ENCODE results near the gene CANX. TPM values are rescaled to one million over a fixed set of nuclear protein-coding genes. Genes with fewer than 3 reads are reported as not detected.

The CANX gene
- total RNA-seq, 1 experiment from 2014 or later, result 538 TPM

- Histone ChIP-seq H2BK15ac (ENCODE audit: low read depth, low read length) (no peak overlapping the region), H4K8ac (replicated peaks; ENCODE audit: insufficient read length, low read depth, low read length) (no peak overlapping the region), H3K27ac (ENCODE audit: insufficient read length, low read depth, low read length) (no peak overlapping the region), H3K9me3 (ENCODE audit: control insufficient read depth, low read depth, low read length) (no peaks in the 10 kb centered on the region), H3K4me2 (ENCODE audit: insufficient read depth, insufficient read length, low read length) (no peak overlapping the region), H2AFZ (ENCODE audit: low read length) (no peak overlapping the region), H3K27me3 (ENCODE audit: insufficient read depth, low read length) (no peaks in the 10 kb centered on the region), H3K56ac (ENCODE audit: insufficient read length, low read depth, low read length) (no peak overlapping the region), H3K9ac (ENCODE audit: extremely low read depth, insufficient read length, low read length) (no peak overlapping the region), H2BK12ac (ENCODE audit: insufficient read length, low read depth, low read length) (no peak overlapping the region), H3K4ac (ENCODE audit: low read depth, low read length) (no peak overlapping the region), H2AK5ac (ENCODE audit: insufficient read length, low read length) (no peak overlapping the region), H3K23me2 (ENCODE audit: insufficient read length, low read depth, low read length, poor library complexity, severe bottlenecking) (no peaks in the 10 kb centered on the region), H4K5ac (ENCODE audit: insufficient read length, low read depth, low read length) (no peak overlapping the region), H2BK5ac (ENCODE audit: insufficient read length, low read length) (no peak overlapping the region), H3K18ac (ENCODE audit: insufficient read length, low read depth, low read length) (no peak overlapping the region), H3K23ac (ENCODE audit: insufficient read length, low read depth, low read length) (no peak overlapping the region), H3K79me1 (ENCODE audit: insufficient read depth, low read depth, low read length, poor library complexity, severe bottlenecking) (peaks cover 3% of the 10 kb centered on the region), H4K20me1 (ENCODE audit: control insufficient read depth, insufficient read depth, insufficient read length) (no peaks in the 10 kb centered on the region), H3K79me2 (ENCODE audit: insufficient read depth, low read length) (peaks cover 25% of the 10 kb centered on the region; the same call in 1 of the 2 replicates), H3K4me1 (ENCODE audit: insufficient read depth, low read length) (peaks cover 9% of the 10 kb centered on the region; the same call in 1 of the 2 replicates), H2BK20ac (ENCODE audit: low read depth, low read length, poor library complexity, severe bottlenecking) (no peak overlapping the region), H3K14ac (ENCODE audit: insufficient read depth, low read length) (no peak overlapping the region), H4K91ac (ENCODE audit: insufficient read length, low read depth, low read length) (no peak overlapping the region), H3T11ph (ENCODE audit: low read length) (no peak overlapping the region), H2BK120ac (ENCODE audit: low read depth, low read length, poor library complexity, severe bottlenecking) (no peak overlapping the region)
- H3K9me3 Mint-ChIP-seq, result no peaks in the 10 kb centered on the region
- no peak overlapping the region for H3K4me3 Mint-ChIP-seq
- no CpG with 5 or more reads among the region's 5 CpGs for WGBS (ENCODE audit: extremely low coverage, insufficient read length, low lambda C conversion rate)
- H3K27ac Mint-ChIP-seq, result peak overlapping the region; percentile 42 to 66 (median 57); a peak in 5 of 7 replicates
- no peak for DNase-seq
- no peaks in the 10 kb centered on the region for H3K27me3 Mint-ChIP-seq (ENCODE audit: low read depth)
- no peak for TF ChIP-seq CTCF (conservative IDR thresholded peaks at IDR 0.05)
- peaks cover 2 to 16% (median 9%) of the 10 kb centered on the region in 3 experiments; a peak in 6 of 7 replicates for H3K36me3 Mint-ChIP-seq (ENCODE audit: insufficient read depth in 1 of 3, low read depth in 3 of 3)
- peaks cover 23% of the 10 kb centered on the region in 2 experiments for H3K4me1 Mint-ChIP-seq
Observed at GRCh38 chr5:179753971-179754370, 55.2 kb downstream of the CANX start.
